ENCODE results near the gene WIPF3.

DNA sequence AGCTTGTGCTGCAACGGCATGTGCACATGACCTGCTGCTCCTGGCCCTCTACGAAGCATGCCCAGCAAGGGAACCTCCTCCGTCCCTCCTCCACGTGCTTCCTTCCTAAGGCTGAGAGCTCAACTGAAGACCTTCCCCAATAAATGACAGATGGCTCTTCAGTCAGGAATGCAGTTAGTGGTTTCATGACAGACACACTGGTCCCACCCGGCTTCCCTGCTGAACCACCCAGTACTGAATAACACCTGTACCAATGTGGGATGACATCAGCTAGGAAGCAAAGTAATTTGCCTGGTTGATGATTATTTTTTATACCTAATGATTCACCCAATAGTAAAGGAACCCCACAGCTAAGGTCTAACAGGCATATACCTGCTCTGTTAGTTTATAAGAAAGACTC, 114.2 kb downstream of the WIPF3 start:
- no peak for TF ChIP-seq POLR2A (IDR thresholded peaks at IDR 0.05)
- TF ChIP-seq, protein P1, sequence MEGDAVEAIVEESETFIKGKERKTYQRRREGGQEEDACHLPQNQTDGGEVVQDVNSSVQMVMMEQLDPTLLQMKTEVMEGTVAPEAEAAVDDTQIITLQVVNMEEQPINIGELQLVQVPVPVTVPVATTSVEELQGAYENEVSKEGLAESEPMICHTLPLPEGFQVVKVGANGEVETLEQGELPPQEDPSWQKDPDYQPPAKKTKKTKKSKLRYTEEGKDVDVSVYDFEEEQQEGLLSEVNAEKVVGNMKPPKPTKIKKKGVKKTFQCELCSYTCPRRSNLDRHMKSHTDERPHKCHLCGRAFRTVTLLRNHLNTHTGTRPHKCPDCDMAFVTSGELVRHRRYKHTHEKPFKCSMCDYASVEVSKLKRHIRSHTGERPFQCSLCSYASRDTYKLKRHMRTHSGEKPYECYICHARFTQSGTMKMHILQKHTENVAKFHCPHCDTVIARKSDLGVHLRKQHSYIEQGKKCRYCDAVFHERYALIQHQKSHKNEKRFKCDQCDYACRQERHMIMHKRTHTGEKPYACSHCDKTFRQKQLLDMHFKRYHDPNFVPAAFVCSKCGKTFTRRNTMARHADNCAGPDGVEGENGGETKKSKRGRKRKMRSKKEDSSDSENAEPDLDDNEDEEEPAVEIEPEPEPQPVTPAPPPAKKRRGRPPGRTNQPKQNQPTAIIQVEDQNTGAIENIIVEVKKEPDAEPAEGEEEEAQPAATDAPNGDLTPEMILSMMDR (IDR thresholded peaks at IDR 0.05) = no peak
- TF ChIP-seq POLR2AphosphoS5 (IDR thresholded peaks at IDR 0.05) = no peak

All from upper lobe of left lung (tissue), 4 donors.